GM23338 (cell line): ENCODE results near the gene PKN3. TPM values are rescaled to one million over a fixed set of nuclear protein-coding genes. Genes with fewer than 3 reads are reported as not detected.

Experiments used
- CREB1 ChIP-seq: fragments of 250-450 bp; sonication (Bioruptor Pico); IDR thresholded peaks from 2 replicates; pipeline ENCODE4 v1.5.0; 2020; ENCODE audit warnings: low read depth, mild to moderate bottlenecking, moderate library complexity
- ETS1 ChIP-seq: IDR thresholded peaks from 2 replicates; pipeline ENCODE4 v1.6.1; 2016; ENCODE audit warnings: antibody characterized with exemption
- EZH2phosphoT487 ChIP-seq: fragments of 200-600 bp; sonication (generic); IDR thresholded peaks from one replicate; pipeline ENCODE4 v1.8.1; 2018; ENCODE audit warnings: antibody characterized with exemption; ENCODE audit not compliant: unreplicated experiment
- POLR2AphosphoS5 ChIP-seq: IDR thresholded peaks from 2 replicates; pipeline ENCODE4 v1.6.1; 2016; ENCODE audit warnings: antibody characterized with exemption, low read depth
- REST ChIP-seq: IDR thresholded peaks from one replicate; pipeline ENCODE4 v1.6.1; 2018; ENCODE audit warnings: antibody characterized with exemption; ENCODE audit not compliant: unreplicated experiment
- STAT1 ChIP-seq: IDR thresholded peaks from one replicate; pipeline ENCODE4 v1.6.1; 2016; ENCODE audit warnings: antibody characterized with exemption; ENCODE audit not compliant: unreplicated experiment
- ZNF331 ChIP-seq: fragments of 250-450 bp; sonication (Bioruptor Pico); IDR thresholded peaks from 2 replicates; pipeline ENCODE4 v1.5.0; 2020; ENCODE audit warnings: low read depth, mild to moderate bottlenecking, moderate library complexity
- ZNF462 ChIP-seq: fragments of 250-450 bp; sonication (Bioruptor Pico); IDR thresholded peaks from 2 replicates; pipeline ENCODE4 v1.5.0; 2020; ENCODE audit warnings: mild to moderate bottlenecking, moderate library complexity
- polyA plus RNA-seq: library from polyadenylated mRNA; unstranded; fragments of >200 nt; fragmentation: Nextera tagmentation; extraction: Ambion mirVana; gene quantifications from 2 replicates; pipeline ENCODE4 v1.2.1, GENCODE V29; 2016
- total RNA-seq: library from RNA; depleted of rRNA; stranded (reverse); fragments of >200 nt; shearing (Covaris generic); gene quantifications from 2 replicates; pipeline ENCODE4 v1.2.3, GENCODE V29; 2014

PKN3 gene
- total and polyA plus RNA-seq, 2 experiments from 2014 or later: 6.2 to 17.7 TPM

GRCh38 chr9:128713411-128713780 lies 11.1 kb downstream of the PKN3 start (continued):
- TF ChIP-seq ZNF462 (no peak), ETS1 (no peak), REST (no peak), CREB1 (CRISPR knock-in tag) (no peak), EZH2phosphoT487 (no peak), POLR2AphosphoS5 (no peak), STAT1 (no peak), ZNF331 (no peak)
